CD4-positive, alpha-beta T cell (primary cell): ENCODE measurements around the gene NDUFA8. TPM values are rescaled to one million over a fixed set of nuclear protein-coding genes. Genes with fewer than 3 reads are reported as not detected.

Experiments
- ATAC-seq: fragments of 200-7000 bp; cut with Tn5 transposase; one replicate; pipeline ENCODE4 v1.10.0; 2022; ENCODE audit warnings: mild to moderate bottlenecking; ENCODE audit not compliant: poor library complexity
- CTCF ChIA-PET: fragments of 350-600 bp; sonication (Branson Sonifier 250); formaldehyde crosslinking; loops from one replicate; lab custom pipeline; 2021; ENCODE audit warnings: antibody characterized with exemption, inconsistent platforms; lab: Charles Lee
- POLR2A ChIA-PET: fragments of 350-600 bp; sonication (Branson Sonifier 250); formaldehyde crosslinking; loops from one replicate; lab custom pipeline; 2021; ENCODE audit warnings: antibody characterized with exemption, inconsistent platforms; lab: Charles Lee
- DNase-seq, 14 experiments: peaks; one replicate each; pipeline ENCODE4 v3.0.0-alpha.2; 2013 to 2020; ENCODE audit warnings: mixed read lengths in 2 of 14
- H3K27ac ChIP-seq, 2 donors: one replicate each; pipeline versions ENCODE4 v1.5.1 to v1.7.0; 2013; ENCODE audit warnings: low read length in 2 of 2, low read depth in 1 of 2, mild to moderate bottlenecking in 1 of 2
- H3K27me3 ChIP-seq, 2 experiments: 1 replicate in 1 of 2; 2 replicates in 1 of 2; pipeline versions ENCODE4 v1.6.1 to v1.7.0; 2013; ENCODE audit warnings: low read length in 2 of 2, control low read depth in 1 of 2, mild to moderate bottlenecking in 1 of 2, moderate library complexity in 1 of 2; ENCODE audit not compliant: insufficient read depth in 2 of 2, control insufficient read depth in 1 of 2
- H3K36me3 ChIP-seq: one replicate; pipeline ENCODE4 v1.6.1; 2013; ENCODE audit warnings: low read length, control low read depth; ENCODE audit not compliant: insufficient read depth
- H3K4me1 ChIP-seq: one replicate; pipeline ENCODE4 v1.6.1; 2013; ENCODE audit warnings: low read length, control low read depth; ENCODE audit not compliant: insufficient read depth
- H3K4me3 ChIP-seq: one replicate; pipeline ENCODE4 v1.5.1; 2013; ENCODE audit warnings: mild to moderate bottlenecking, low read length, moderate library complexity
- H3K9me3 ChIP-seq, 2 experiments: 1 replicate in 1 of 2; 2 replicates in 1 of 2; pipeline versions ENCODE4 v1.6.1 to v1.7.0; 2013; ENCODE audit warnings: low read length in 2 of 2, mild to moderate bottlenecking in 2 of 2, control low read depth in 1 of 2, moderate library complexity in 1 of 2; ENCODE audit not compliant: control insufficient read depth in 1 of 2, insufficient read depth in 1 of 2
- H3K27ac Mint-ChIP-seq: one replicate; pipeline ENCODE4 v1.8.0; 2020; ENCODE audit warnings: mixed read lengths
- H3K27me3 Mint-ChIP-seq: one replicate; pipeline ENCODE4 v1.8.0; 2021; ENCODE audit warnings: mixed read lengths
- H3K36me3 Mint-ChIP-seq: one replicate; pipeline ENCODE4 v1.8.0; 2021; ENCODE audit warnings: low read depth, mixed read lengths
- H3K4me1 Mint-ChIP-seq: one replicate; pipeline ENCODE4 v1.8.0; 2021; ENCODE audit warnings: low read depth, mixed read lengths
- H3K4me3 Mint-ChIP-seq: one replicate; pipeline ENCODE4 v1.8.0; 2020; ENCODE audit warnings: mild to moderate bottlenecking, mixed read lengths
- H3K9me3 Mint-ChIP-seq: one replicate; pipeline ENCODE4 v1.8.0; 2020; ENCODE audit warnings: mixed read lengths
- CTCF ChIP-seq: fragments of 200-600 bp; IDR thresholded peaks from one replicate; pipeline ENCODE4 v1.8.0; 2022; ENCODE audit warnings: antibody characterized with exemption, mild to moderate bottlenecking
- intact Hi-C, 2 experiments: fragments of 100-400 bp; cut with DNase I in 1 of 2; cut with micrococcal nuclease in 1 of 2; formaldehyde crosslinking; loops; one replicate each; pipeline versions ENCODE4 v1.15.1 to v1.9.0; 2023 to 2025; cut with DNase I, micrococcal nuclease
- total RNA-seq, 174 experiments: library from RNA in 2 of 174; stranded (reverse) in 2 of 174; gene quantifications; one replicate each; pipeline ENCODE4 v1.2.3 and lab custom pipeline; 2021 to 2026

Gene NDUFA8
- total RNA-seq, 2 experiments from 2014 or later = 4.5 to 5.0 TPM

GRCh38 chr9:122133263-122133983, 26.2 kb downstream of the NDUFA8 start:
- no peak overlapping the region for H3K27ac Mint-ChIP-seq
- DNase-seq = no peak
- no peak overlapping the region for H3K4me3 Mint-ChIP-seq
- no peak overlapping the region for H3K27ac ChIP-seq
- peaks cover 0 to 5% of the 10 kb centered on the region in 2 experiments for H3K27me3 ChIP-seq
- no peaks in the 10 kb centered on the region for H3K36me3 ChIP-seq
- CTCF ChIA-PET = interaction anchor here (1.3 kb wide), 1 partner anchor 217 kb away, joined by 4 read pairs; no protein-coding TSS in a partner anchor
- no peak overlapping the region for H3K4me3 ChIP-seq
- no peak for TF ChIP-seq CTCF
- H3K36me3 Mint-ChIP-seq = no peaks in the 10 kb centered on the region
- no peak for ATAC-seq
- H3K4me1 ChIP-seq = peaks cover 3% of the 10 kb centered on the region
- POLR2A ChIA-PET = no interaction called here
- no peaks in the 10 kb centered on the region for H3K9me3 Mint-ChIP-seq
- no peaks in the 10 kb centered on the region for H3K4me1 Mint-ChIP-seq
- intact Hi-C loops = no loop called here
- H3K9me3 ChIP-seq = no peaks in the 10 kb centered on the region
- H3K27me3 Mint-ChIP-seq = peaks cover 15% of the 10 kb centered on the region

- H3K27ac ChIP-seq = no peak overlapping the region
- DNase-seq (no peak), ATAC-seq (no peak)
- Mint-ChIP-seq H3K27ac (no peak overlapping the region), H3K4me1 (no peaks in the 10 kb centered on the region), H3K27me3 (peaks cover 18% of the 10 kb centered on the region), H3K9me3 (no peaks in the 10 kb centered on the region), H3K4me3 (no peak overlapping the region), H3K36me3 (no peaks in the 10 kb centered on the region)
- H3K9me3 ChIP-seq = no peaks in the 10 kb centered on the region
- ChIA-PET CTCF (interaction anchor here (1.3 kb wide), 1 partner anchor 218 kb away, joined by 4 read pairs; no protein-coding TSS in a partner anchor), POLR2A (no interaction called here)
- no peaks in the 10 kb centered on the region for H3K36me3 ChIP-seq
- no peak overlapping the region for H3K4me3 ChIP-seq
- no peak for TF ChIP-seq CTCF
- H3K27me3 ChIP-seq = peaks cover 0 to 10% of the 10 kb centered on the region in 2 experiments
- H3K4me1 ChIP-seq = peaks cover 8% of the 10 kb centered on the region
- intact Hi-C loops = no loop called here
Observed at GRCh38 chr9:122132539-122132938, 27.0 kb downstream of the NDUFA8 start.

- Histone ChIP-seq H3K27ac (no peak overlapping the region), H3K4me3 (no peak overlapping the region), H3K9me3 (peaks cover 0 to 6% of the 10 kb centered on the region in 2 experiments), H3K4me1 (peaks cover 16% of the 10 kb centered on the region), H3K27me3 (peaks cover 7 to 19% of the 10 kb centered on the region in 2 experiments), H3K36me3 (no peaks in the 10 kb centered on the region)
- intact Hi-C loops = no loop called here
- Mint-ChIP-seq H3K4me1 (peaks cover 3% of the 10 kb centered on the region), H3K27ac (no peak overlapping the region), H3K4me3 (no peak overlapping the region), H3K36me3 (no peaks in the 10 kb centered on the region), H3K9me3 (no peaks in the 10 kb centered on the region), H3K27me3 (peaks cover 25% of the 10 kb centered on the region)
- DNase-seq (no peak), ATAC-seq (no peak)
- ChIA-PET POLR2A (no interaction called here), CTCF (no interaction called here)
- no peak for TF ChIP-seq CTCF
Observed at GRCh38 chr9:122131401-122132001, 28.1 kb downstream of the NDUFA8 start.
